ENCODE data around the gene SMARCC2. TPM values are rescaled to one million over a fixed set of nuclear protein-coding genes. Genes with fewer than 3 reads are reported as not detected.
A peak's percentile ranks its signal among the peaks of the same experiment; 100 is the strongest.

SMARCC2 gene
- polyA plus RNA-seq, 3 donors = 22.2 to 63.7 (median 43.5) TPM

GRCh38 chr12:56221232-56221756 lies 32.0 kb upstream of the SMARCC2 start:
- TF ChIP-seq CTCF (IDR thresholded peaks at IDR 0.05) = no peak
- H3K79me2 ChIP-seq (ENCODE audit: insufficient read depth, low read length) = peaks cover 59% of the 10 kb centered on the region
- peaks cover 23% of the 10 kb centered on the region for H4K20me1 ChIP-seq (ENCODE audit: insufficient read depth, low read length)
- H3K27me3 ChIP-seq (ENCODE audit: control insufficient read depth in 2 of 2, insufficient read depth in 2 of 2, low read length in 2 of 2) = no peaks in the 10 kb centered on the region
- Mint-ChIP-seq H3K4me1 (peaks cover 46% of the 10 kb centered on the region), H3K27me3 (ENCODE audit: low read depth in 3 of 3) (no peaks in the 10 kb centered on the region), H3K27ac (peak overlapping the region; percentile 98 to 100 (median 99)), H3K4me3 (peak overlapping the region; percentile 95 to 98), H3K36me3 (peaks cover 5 to 19% of the 10 kb centered on the region in 2 donors), H3K9me3 (peaks cover 0 to under 1% (median 0%) of the 10 kb centered on the region in 7 donors)
- DNase-seq = no peak
- H3K9ac ChIP-seq (ENCODE audit: insufficient read depth, low read length, poor library complexity, severe bottlenecking) = peak overlapping the region; percentile 82
- H3K36me3 ChIP-seq (replicated peaks in 1 of 2; ENCODE audit: control insufficient read depth in 1 of 2, insufficient read depth in 2 of 2, low read length in 2 of 2) = peaks cover 6 to 14% of the 10 kb centered on the region in 2 donors
- peak overlapping the region; percentile 92 for H2AFZ ChIP-seq (ENCODE audit: insufficient read depth, low read depth, low read length, poor library complexity, severe bottlenecking)
- H3K4me2 ChIP-seq (replicated peaks; ENCODE audit: extremely low read depth, low read length, poor library complexity, severe bottlenecking) = peak overlapping the region; percentile 93
- no peaks in the 10 kb centered on the region for H3K9me3 ChIP-seq (replicated peaks in 1 of 2; ENCODE audit: control insufficient read depth in 1 of 2, insufficient read depth in 1 of 2, low read length in 2 of 2)
- peak overlapping the region; percentile 94 for H3K27ac ChIP-seq (ENCODE audit: low read depth in 1 of 2, low read length in 2 of 2)
- peaks cover 44 to 48% of the 10 kb centered on the region in 2 donors for H3K4me1 ChIP-seq (ENCODE audit: control insufficient read depth in 1 of 2, insufficient read depth in 2 of 2, low read length in 2 of 2)
- 0% methylated on average over 20 of the region's 21 CpGs for WGBS (ENCODE audit: insufficient coverage)
- intact Hi-C loops (cut with micrococcal nuclease) = loop anchor here (5.0 kb wide), 2 partner anchors 34 to 94 kb away; partner anchors contain the start of genes ESYT1 (in 1 of the 2) and SMARCC2 (in 1 of the 2)
- peak overlapping the region; percentile 71 to 96 (median 85) for H3K4me3 ChIP-seq (replicated peaks in 1 of 3; ENCODE audit: low read depth in 2 of 3, low read length in 3 of 3)

GRCh38 chr12:56220611-56221231 lies 31.4 kb upstream of the SMARCC2 start:
- DNase-seq = peak; percentile 61 to 90 (median 77)
- H3K27me3 Mint-ChIP-seq (ENCODE audit: low read depth in 3 of 3) = no peaks in the 10 kb centered on the region
- H3K4me2 ChIP-seq (replicated peaks; ENCODE audit: extremely low read depth, low read length, poor library complexity, severe bottlenecking) = peak overlapping the region; percentile 93
- peak overlapping the region; percentile 71 to 96 (median 85) for H3K4me3 ChIP-seq (replicated peaks in 1 of 3; ENCODE audit: low read depth in 2 of 3, low read length in 3 of 3)
- H3K9me3 Mint-ChIP-seq = no peaks in the 10 kb centered on the region
- intact Hi-C loops (cut with micrococcal nuclease) = loop anchor here (5.0 kb wide), 2 partner anchors 33 to 93 kb away; partner anchors contain the start of genes ESYT1 (in 1 of the 2) and SMARCC2 (in 1 of the 2)
- H3K4me3 Mint-ChIP-seq = peak overlapping the region; percentile 95 to 98
- no peaks in the 10 kb centered on the region for H3K27me3 ChIP-seq (ENCODE audit: control insufficient read depth in 2 of 2, insufficient read depth in 2 of 2, low read length in 2 of 2)
- peaks cover 64% of the 10 kb centered on the region for H3K79me2 ChIP-seq (ENCODE audit: insufficient read depth, low read length)
- H3K36me3 ChIP-seq (replicated peaks in 1 of 2; ENCODE audit: control insufficient read depth in 1 of 2, insufficient read depth in 2 of 2, low read length in 2 of 2) = peaks cover 10 to 20% of the 10 kb centered on the region in 2 donors
- peaks cover 46% of the 10 kb centered on the region for H3K4me1 Mint-ChIP-seq
- no peaks in the 10 kb centered on the region for H3K9me3 ChIP-seq (replicated peaks in 1 of 2; ENCODE audit: control insufficient read depth in 1 of 2, insufficient read depth in 1 of 2, low read length in 2 of 2)
- peaks cover 29% of the 10 kb centered on the region for H4K20me1 ChIP-seq (ENCODE audit: insufficient read depth, low read length)
- peak overlapping the region; percentile 98 to 100 (median 99) for H3K27ac Mint-ChIP-seq
- H3K27ac ChIP-seq (ENCODE audit: low read depth in 1 of 2, low read length in 2 of 2) = peak overlapping the region; percentile 94
- peak overlapping the region; percentile 92 for H2AFZ ChIP-seq (ENCODE audit: insufficient read depth, low read depth, low read length, poor library complexity, severe bottlenecking)
- TF ChIP-seq CTCF (IDR thresholded peaks at IDR 0.05) = no peak
- H3K36me3 Mint-ChIP-seq = peaks cover 7 to 21% of the 10 kb centered on the region in 2 donors
- peak overlapping the region; percentile 82 for H3K9ac ChIP-seq (ENCODE audit: insufficient read depth, low read length, poor library complexity, severe bottlenecking)
- WGBS (ENCODE audit: insufficient coverage) = 4% methylated on average over 5 of the region's 10 CpGs
- peaks cover 44 to 48% of the 10 kb centered on the region in 2 donors for H3K4me1 ChIP-seq (ENCODE audit: control insufficient read depth in 1 of 2, insufficient read depth in 2 of 2, low read length in 2 of 2)

Data from CD14-positive monocyte (primary cell).